ENCODE results near the gene ERBB4. TPM values are rescaled to one million over a fixed set of nuclear protein-coding genes. Genes with fewer than 3 reads are reported as not detected.

The ERBB4 gene
- total RNA-seq, 1 experiment from 2014 or later: 40.6 TPM

- TF ChIP-seq EZH2 (IDR thresholded peaks at IDR 0.05; ENCODE audit: borderline replicate concordance, low read depth, low read length, poor library complexity, severe bottlenecking) (no peak), CTCF (conservative IDR thresholded peaks at IDR 0.05; ENCODE audit: low read depth, low read length) (no peak)
- intact Hi-C loops (cut with micrococcal nuclease; ENCODE audit: unreplicated experiment): no loop called here
- POLR2A ChIA-PET (ENCODE audit: low non-redundant PET): interaction anchor here (0.5 to 0.6 kb wide), 2 partner anchors 246 to 537 kb away, joined by 3 read pairs; no protein-coding TSS in a partner anchor
- H3K4me3 ChIP-seq (ENCODE audit: low read depth, low read length, poor library complexity, severe bottlenecking): no peak overlapping the region
- DNase-seq (ENCODE audit: low spot score): no peak
- peaks cover 6% of the 10 kb centered on the region for H3K4me1 ChIP-seq (ENCODE audit: insufficient read depth, low read length, poor library complexity, severe bottlenecking)
- H3K27me3 ChIP-seq (replicated peaks; ENCODE audit: insufficient read depth, low read depth, low read length, poor library complexity): no peaks in the 10 kb centered on the region
- BruUV-seq (replicated peaks): no TSS peak
- H3K27ac ChIP-seq (ENCODE audit: low read depth, low read length, poor library complexity, severe bottlenecking): no peak overlapping the region
- no peaks in the 10 kb centered on the region for H3K36me3 ChIP-seq (ENCODE audit: insufficient read depth, low read length, poor library complexity, severe bottlenecking)
- CTCF ChIA-PET: no interaction called here
- H3K9me3 ChIP-seq (ENCODE audit: low read depth, low read length, poor library complexity, severe bottlenecking): no peaks in the 10 kb centered on the region
Measured at GRCh38 chr2:212540341-212540740, 1.7 kb upstream of the ERBB4 start.

DNA sequence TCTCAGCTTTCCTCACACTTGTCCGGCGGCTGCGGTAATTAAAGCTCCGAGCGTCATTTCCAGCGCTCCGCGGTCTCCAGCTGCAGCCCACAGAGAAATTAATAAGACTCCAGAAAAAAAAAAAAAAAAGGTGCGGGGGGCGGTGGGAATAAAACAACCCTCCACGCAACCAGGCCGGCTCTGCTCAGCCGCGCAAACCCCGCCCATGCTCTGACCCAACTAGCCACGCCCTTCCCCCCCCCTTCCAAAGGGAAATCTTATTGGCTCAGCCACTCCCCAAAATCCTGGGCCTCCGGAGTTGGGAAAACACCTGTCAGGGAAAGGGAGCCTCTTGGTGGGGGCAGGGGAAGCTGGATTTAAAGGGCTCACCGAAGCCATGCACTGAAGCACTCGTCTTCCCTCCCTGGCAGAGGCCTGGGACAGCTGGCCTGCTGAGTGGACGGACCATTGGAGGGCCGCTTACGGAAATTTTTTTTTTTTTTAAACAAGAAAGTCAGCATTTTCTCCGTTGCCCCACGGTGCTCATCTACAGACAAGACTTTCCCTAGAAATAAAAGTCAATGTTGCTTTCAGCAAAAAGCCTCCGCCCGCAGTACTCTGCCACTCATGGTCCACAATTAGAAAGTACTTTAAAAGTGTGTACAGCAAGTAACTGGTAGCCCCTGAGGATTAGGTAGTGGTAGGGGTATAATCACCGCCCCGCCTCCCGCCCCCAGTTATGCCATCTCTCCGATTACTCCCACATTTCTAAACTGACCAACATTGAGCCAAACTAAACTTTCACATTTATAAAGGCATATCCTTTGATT lies 674 bp upstream of the ERBB4 start:
- no peak for TF ChIP-seq EZH2 (IDR thresholded peaks at IDR 0.05; ENCODE audit: borderline replicate concordance, low read depth, low read length, poor library complexity, severe bottlenecking)
- no peak for TF ChIP-seq CTCF (conservative IDR thresholded peaks at IDR 0.05; ENCODE audit: low read depth, low read length)
- intact Hi-C loops (cut with micrococcal nuclease; ENCODE audit: unreplicated experiment): loop anchor here (5.0 to 10.0 kb wide), 6 partner anchors 134 to 1282 kb away; no protein-coding TSS in a partner anchor
- peaks cover 16% of the 10 kb centered on the region for H3K4me1 ChIP-seq (ENCODE audit: insufficient read depth, low read length, poor library complexity, severe bottlenecking)
- H3K27ac ChIP-seq (ENCODE audit: low read depth, low read length, poor library complexity, severe bottlenecking): peak overlapping the region; percentile 88
- no peaks in the 10 kb centered on the region for H3K36me3 ChIP-seq (ENCODE audit: insufficient read depth, low read length, poor library complexity, severe bottlenecking)
- peak overlapping the region; percentile 95 for H3K4me3 ChIP-seq (ENCODE audit: low read depth, low read length, poor library complexity, severe bottlenecking)
- BruUV-seq (replicated peaks): no TSS peak
- POLR2A ChIA-PET (ENCODE audit: low non-redundant PET): no interaction called here
- H3K27me3 ChIP-seq (replicated peaks; ENCODE audit: insufficient read depth, low read depth, low read length, poor library complexity): no peaks in the 10 kb centered on the region
- no peaks in the 10 kb centered on the region for H3K9me3 ChIP-seq (ENCODE audit: low read depth, low read length, poor library complexity, severe bottlenecking)
- DNase-seq (ENCODE audit: low spot score): peak; percentile 83
- CTCF ChIA-PET: interaction anchor here (0.6 to 0.7 kb wide), 2 partner anchors 587 to 791 kb away, joined by 3 to 6 read pairs; no protein-coding TSS in a partner anchor

DNA sequence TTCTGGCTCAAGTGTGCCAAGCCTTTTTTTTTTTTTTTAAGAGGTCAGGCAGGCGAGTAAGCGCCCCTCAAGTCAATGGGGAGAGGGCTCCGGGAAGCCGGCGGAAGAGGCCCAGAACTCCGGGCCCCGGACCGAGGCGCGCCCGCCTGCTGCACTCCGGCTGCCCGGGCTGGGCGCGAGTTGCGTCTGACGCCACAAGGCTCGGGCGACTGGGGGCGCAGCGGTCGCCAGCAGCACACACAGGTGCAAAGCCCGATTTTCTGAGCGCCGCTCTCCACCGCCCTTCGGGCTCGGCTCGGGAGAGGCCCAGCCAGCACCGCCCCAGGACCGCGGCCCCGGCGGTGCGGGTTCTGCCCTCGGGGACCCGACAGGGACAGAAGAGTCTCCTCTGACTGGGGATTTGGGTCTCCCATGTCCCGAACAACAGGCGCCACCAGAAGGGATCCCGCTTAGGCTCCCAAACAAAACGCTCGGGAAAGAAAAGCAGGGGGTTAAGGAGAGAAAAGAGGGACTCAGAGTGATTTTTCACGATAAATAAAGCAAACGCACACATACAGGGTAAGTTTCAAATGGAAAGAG lies 787 bp downstream of the ERBB4 start:
- Histone ChIP-seq H3K4me1 (ENCODE audit: insufficient read depth, low read length, poor library complexity, severe bottlenecking) (peaks cover 31% of the 10 kb centered on the region), H3K27me3 (replicated peaks; ENCODE audit: insufficient read depth, low read depth, low read length, poor library complexity) (no peaks in the 10 kb centered on the region), H3K9me3 (ENCODE audit: low read depth, low read length, poor library complexity, severe bottlenecking) (no peaks in the 10 kb centered on the region), H3K4me3 (ENCODE audit: low read depth, low read length, poor library complexity, severe bottlenecking) (peak overlapping the region; percentile 95), H3K27ac (ENCODE audit: low read depth, low read length, poor library complexity, severe bottlenecking) (peak overlapping the region; percentile 88), H3K36me3 (ENCODE audit: insufficient read depth, low read length, poor library complexity, severe bottlenecking) (no peaks in the 10 kb centered on the region)
- TF ChIP-seq EZH2 (IDR thresholded peaks at IDR 0.05; ENCODE audit: borderline replicate concordance, low read depth, low read length, poor library complexity, severe bottlenecking) (no peak), CTCF (conservative IDR thresholded peaks at IDR 0.05; ENCODE audit: low read depth, low read length) (0 out of 2 replicates have a peak, but pooled peaks have one; percentile 8)
- intact Hi-C loops (cut with micrococcal nuclease; ENCODE audit: unreplicated experiment): loop anchor here (5.0 to 10.0 kb wide), 6 partner anchors 133 to 1281 kb away; no protein-coding TSS in a partner anchor
- no TSS peak for BruUV-seq (replicated peaks)
- peak; percentile 54 for DNase-seq (ENCODE audit: low spot score)
- CTCF ChIA-PET: no interaction called here
- POLR2A ChIA-PET (ENCODE audit: low non-redundant PET): no interaction called here
